Thyroid gland (tissue), 4 donors: ENCODE results near the gene CD83.

Experiments
- CTCF ChIP-seq, 6 experiments: fragments of 200-600 bp in 3 of 6; fragments of 450-650 bp in 3 of 6; sonication (generic) in 3 of 6; IDR thresholded peaks; one replicate each; pipeline ENCODE4 v1.5.1; 2016 to 2019; ENCODE audit warnings: antibody characterized with exemption in 6 of 6, mild to moderate bottlenecking in 2 of 6, inconsistent platforms in 1 of 6, moderate library complexity in 1 of 6
- POLR2A ChIP-seq, 2 donors: fragments of 450-650 bp; IDR thresholded peaks; one replicate each; pipeline ENCODE4 v1.6.1; 2017; ENCODE audit warnings: antibody characterized with exemption in 2 of 2, mild to moderate bottlenecking in 2 of 2, moderate library complexity in 1 of 2

DNA sequence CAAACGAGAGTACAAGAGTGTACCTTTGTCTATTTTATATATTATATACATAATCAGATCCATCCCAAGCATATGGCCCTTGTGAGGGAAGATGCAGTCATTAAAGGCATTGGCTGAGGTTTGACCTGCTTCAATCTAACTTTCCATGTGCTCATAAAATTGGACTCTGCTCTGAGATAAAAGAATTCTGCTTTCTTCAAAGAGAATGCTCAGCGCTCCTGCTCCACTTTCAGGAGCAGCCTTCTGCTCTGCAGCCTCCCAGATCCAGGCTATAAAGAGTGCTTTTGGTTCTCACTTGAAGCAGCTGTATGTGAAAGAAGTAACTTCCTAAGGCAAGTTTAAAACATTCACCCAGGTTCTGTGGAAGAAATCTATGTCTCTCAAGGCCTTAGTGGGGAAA, 45.3 kb downstream of the CD83 start:
- no peak for TF ChIP-seq CTCF (IDR thresholded peaks at IDR 0.05)
- no peak for TF ChIP-seq POLR2A (IDR thresholded peaks at IDR 0.05)
